GM18868 (cell line): Measurements from ENCODE around the gene ARPIN.
"Not testable (repeated sequence)": the region's sequence is repeated elsewhere in the genome, so short reads cannot be mapped to it uniquely, and the experiment has no call there.

Experiments used
- ATAC-seq: cut with Tn5 transposase; IDR thresholded peaks from one replicate; pipeline ENCODE4 v1.9.1; 2021; ENCODE audit warnings: mild to moderate bottlenecking, moderate library complexity; ENCODE audit not compliant: unreplicated experiment

Gene ARPIN

GRCh38 chr15:89912674-89913396 lies at the start of gene ARPIN:
ARPIN (minus strand) TSS chr15:89912952; CDS start chr15:89912835, 117 bp downstream.
- ATAC-seq, result no peak

GRCh38 chr15:89958107-89958805 lies 45.5 kb upstream of the ARPIN start:
- ATAC-seq, result no peak

GRCh38 chr15:89955449-89955998 lies 42.8 kb upstream of the ARPIN start:
- ATAC-seq, result not testable (repeated sequence)

- ATAC-seq, result no peak
Measured at GRCh38 chr15:89954541-89954940, 41.8 kb upstream of the ARPIN start.

- no peak for ATAC-seq
Measured at GRCh38 chr15:89948796-89949195, 36.0 kb upstream of the ARPIN start.

- no peak for ATAC-seq
Measured at GRCh38 chr15:89947385-89947784, 34.6 kb upstream of the ARPIN start.

- ATAC-seq, result no peak
Measured at GRCh38 chr15:89946681-89947299, 34.0 kb upstream of the ARPIN start.

- ATAC-seq, result not testable (repeated sequence)
Measured at GRCh38 chr15:89943721-89944120, 31.0 kb upstream of the ARPIN start.

GRCh38 chr15:89939910-89940309 lies 27.2 kb upstream of the ARPIN start:
- ATAC-seq, result no peak

- ATAC-seq, result not testable (repeated sequence)
Measured at GRCh38 chr15:89939377-89939776, 26.6 kb upstream of the ARPIN start.

GRCh38 chr15:89937365-89938350 lies 24.9 kb upstream of the ARPIN start:
- ATAC-seq, result no peak

GRCh38 chr15:89936786-89937265 lies 24.1 kb upstream of the ARPIN start:
- ATAC-seq, result no peak

GRCh38 chr15:89936051-89936785 lies 23.5 kb upstream of the ARPIN start:
- no peak for ATAC-seq

GRCh38 chr15:89932880-89933279 lies 20.1 kb upstream of the ARPIN start:
- ATAC-seq, result no peak

GRCh38 chr15:89928421-89928820 lies 15.7 kb upstream of the ARPIN start:
- ATAC-seq, result no peak

GRCh38 chr15:89926158-89926557 lies 13.4 kb upstream of the ARPIN start:
- no peak for ATAC-seq

- ATAC-seq, result no peak
Measured at GRCh38 chr15:89917442-89918101, 4.8 kb upstream of the ARPIN start.

GRCh38 chr15:89916660-89917059 lies 3.9 kb upstream of the ARPIN start:
- no peak for ATAC-seq

- no peak for ATAC-seq
Measured at GRCh38 chr15:89912145-89912673, 543 bp downstream of the ARPIN start.
